ENCODE results near the gene MLC1.
"Not testable (repeated sequence)": the region's sequence is repeated elsewhere in the genome, so short reads cannot be mapped to it uniquely, and the experiment has no call there.

Gene MLC1

DNA sequence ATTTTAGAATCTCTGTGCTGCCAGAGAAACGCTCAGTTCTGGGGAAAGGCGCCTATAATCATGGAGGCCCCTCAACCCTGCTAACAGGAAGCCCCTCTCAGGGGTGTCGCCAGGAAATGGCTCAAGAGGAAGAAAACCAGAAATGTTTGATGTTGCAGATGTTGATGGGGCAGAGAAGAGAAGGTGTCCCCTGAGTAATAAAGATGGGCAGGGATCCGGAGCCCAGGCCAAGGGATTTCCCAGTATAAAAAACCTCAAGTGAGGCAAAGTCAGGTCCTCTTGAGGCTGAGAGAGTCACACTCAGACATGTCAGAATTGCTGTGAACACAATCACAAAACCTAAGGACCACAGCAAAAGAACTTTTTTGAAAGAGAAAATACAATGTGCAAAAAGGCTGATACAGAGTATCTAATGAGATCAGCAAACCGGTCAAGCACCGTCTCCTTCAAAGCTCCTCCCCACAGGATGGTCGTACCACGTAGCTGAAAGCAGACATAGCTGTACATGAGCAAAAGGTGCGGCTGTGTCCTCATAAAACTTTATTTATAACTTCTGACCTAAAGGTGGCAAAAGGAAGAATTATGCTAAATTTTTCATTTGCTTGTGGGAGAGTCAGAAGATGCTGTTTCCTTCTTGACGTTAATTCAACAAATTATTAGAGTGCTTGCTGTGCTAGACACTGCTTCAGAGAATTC lies 16.8 kb upstream of the MLC1 start:
- no peak for DNase-seq

DNA sequence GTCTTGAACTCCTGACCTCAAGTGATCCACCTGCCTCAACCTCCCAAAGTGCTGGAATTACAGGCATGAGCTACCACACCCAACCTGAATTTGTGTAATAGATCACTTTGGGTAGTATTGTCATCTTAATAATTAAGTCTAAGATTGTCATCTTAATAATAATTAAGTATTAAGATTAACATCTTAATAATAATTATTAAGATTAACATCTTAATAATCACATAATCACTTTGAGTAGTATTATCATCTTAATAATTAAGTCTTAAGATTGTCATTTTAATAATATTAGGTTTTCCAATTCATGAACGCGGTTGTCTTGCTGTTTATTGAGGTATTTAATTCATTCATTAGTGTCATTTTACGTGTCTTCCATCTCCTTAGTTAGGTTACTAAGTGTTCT lies 12.8 kb upstream of the MLC1 start:
- DNase-seq = no peak

DNA sequence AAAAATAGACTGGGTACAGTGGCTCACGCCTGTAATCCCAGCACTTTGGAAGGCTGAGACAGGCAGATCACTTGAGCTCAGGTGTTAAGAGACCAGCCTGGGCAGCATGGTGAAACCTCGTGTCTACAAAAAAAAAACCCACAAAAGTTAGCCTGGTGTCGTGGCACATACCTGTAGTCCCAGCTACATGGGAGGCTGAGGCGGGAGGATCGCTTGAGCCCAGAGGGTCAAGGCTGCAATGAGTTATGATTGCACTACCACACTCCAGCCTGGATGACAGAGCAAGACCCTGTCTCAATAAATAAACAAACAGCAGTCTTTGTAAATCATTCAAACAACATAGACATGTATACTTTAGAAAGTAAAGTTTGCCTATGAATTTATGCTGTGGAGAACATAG lies 7.1 kb upstream of the MLC1 start:
- DNase-seq = no peak

DNA sequence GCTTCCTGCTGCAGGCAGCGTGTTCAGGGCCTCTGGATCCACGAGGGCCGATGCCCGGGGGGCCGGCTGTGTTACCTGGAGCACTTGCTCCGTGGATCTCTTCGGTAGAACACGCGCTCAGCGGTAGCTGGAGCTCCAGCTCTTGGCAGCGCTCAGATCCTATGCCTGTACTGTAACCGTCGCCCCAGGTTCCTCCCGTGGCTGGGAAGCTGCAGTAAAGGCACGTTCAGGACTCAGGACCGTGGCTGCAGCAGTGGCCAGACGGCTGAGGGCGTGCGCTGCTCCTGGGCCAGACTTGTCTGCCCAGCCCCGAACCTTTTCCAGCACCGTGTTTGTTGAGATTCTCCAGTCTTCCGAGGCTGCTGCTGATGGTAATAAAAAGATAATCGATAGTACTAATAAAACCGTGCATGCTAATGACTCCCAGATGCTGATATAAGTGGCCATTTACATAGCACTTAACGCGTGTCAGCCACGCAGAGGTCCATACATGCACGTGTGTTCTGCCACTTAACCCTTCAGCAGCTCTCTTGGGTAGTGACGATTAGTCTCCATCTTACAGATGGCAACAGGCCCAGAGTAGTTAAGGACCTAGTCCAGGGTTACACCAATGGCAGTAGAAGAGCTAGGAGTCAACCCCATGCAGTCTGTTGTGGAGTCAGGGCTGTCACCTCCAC lies 6.0 kb upstream of the MLC1 start:
- DNase-seq = no peak

DNA sequence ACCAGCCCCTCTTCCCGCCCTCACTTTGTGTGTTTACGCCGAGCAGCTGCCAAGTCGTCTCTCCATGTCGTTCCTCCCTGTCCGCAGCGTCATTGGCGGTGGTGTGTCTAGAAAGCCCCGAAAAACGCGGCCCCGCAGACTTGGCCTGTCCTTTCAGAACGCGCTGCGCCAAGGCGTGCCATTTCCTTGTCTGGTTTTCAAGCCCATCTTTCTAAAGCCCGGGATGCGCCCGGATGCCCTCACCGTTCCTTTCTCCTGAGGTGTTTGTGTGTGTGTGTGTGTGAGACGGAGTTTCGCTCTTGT lies 5.1 kb upstream of the MLC1 start:
- no peak for DNase-seq

DNA sequence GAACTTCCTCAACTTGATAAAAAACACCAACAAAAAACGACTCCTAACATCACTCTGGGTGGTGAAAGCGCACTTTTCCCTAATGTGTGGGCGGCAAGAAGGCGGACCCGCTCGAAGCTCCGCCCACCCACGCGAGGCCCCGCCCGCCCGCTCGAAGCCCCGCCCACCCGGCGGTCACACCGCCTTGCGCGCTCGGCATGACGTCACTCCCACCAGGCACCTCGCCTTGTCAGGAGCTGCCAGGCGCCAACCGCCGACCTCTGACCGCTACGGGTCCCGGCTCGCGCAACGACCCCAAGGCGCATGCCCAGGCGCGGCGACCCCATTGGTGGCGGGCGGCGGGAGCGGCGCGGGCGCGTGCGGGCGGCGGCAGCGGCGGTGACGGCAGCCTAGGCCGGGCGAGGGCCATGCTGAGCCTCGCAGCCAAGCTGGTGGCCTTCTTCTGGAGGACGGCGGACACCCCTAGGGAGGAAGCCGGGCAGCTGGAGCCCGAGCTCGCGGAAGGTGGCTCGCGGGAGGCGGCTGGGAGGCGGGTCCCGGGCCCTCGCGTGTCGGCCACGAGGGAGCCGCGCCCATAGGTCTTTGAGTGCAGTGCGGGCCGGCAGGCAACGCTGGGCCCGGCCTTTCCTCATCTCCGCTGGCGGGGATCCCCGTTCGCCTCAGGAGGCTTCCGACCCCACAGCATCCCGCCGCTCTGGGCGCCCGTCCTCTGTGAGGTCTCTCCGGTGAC lies 4.6 kb upstream of the MLC1 start, which contains the start of gene MOV10L1:
TSS of gene MOV10L1 (plus strand) at position 325 of the 730 bp plus-strand sequence. CDS start at position 408, 83 bp downstream.
- no peak for DNase-seq

DNA sequence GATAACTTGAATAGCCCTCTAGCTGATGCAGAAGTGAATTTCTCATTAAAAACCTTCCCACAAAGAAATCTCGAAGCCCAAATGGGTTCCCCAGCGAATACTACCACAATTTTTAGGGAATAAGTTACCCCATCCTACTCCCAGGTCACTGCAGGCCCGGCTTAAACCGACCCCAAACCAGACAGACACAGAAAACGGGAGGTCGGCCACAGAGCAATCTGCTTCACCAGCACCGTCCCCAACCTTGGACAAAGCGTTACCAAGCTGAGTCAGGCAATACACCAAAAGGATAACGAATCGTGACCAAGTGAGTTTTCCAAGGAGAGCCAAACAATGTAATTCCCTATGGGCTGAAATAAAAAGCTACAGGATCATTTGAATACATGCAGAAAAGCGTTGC lies 4.0 kb upstream of the MLC1 start:
- DNase-seq = no peak

DNA sequence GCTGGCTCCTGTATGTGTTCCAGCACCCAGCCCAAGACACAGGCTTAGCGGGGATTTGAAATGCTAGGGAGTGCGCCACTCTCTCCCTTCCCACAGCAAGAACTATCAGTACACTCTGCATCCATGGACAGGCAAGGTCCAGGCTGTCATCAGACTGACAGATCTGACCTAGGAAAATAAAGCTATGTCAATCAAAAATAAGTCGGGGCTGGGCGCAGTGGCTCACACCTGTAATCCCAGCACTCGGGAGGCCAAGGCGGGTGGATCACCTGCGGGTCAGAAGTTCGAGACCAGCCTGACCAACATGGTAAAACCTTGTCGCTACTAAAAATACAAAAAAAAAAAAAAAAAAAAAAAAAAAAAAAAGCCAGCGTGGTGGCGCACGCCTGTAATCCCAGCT lies 2.9 kb upstream of the MLC1 start:
- no peak for DNase-seq

DNA sequence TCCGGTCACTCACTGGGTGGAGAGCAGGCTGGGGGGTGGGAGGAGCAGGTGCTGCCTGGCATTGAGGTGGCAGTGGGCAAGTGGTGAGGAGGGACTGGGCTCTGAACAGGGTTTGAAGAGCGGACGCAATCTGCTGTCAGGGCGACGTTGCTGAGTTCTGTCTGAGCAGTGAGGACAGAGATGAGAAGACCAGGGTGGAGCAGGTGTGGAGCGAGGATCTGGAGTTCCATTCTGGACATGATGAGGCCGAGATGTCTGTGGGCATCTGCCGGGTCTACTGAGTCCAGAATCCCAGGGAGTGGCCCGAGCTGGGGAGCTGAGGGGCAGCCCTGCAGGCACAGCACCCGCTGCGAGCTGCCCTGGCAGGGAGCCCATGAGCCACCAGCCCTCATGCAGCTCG lies 2.4 kb upstream of the MLC1 start:
- no peak for DNase-seq

DNA sequence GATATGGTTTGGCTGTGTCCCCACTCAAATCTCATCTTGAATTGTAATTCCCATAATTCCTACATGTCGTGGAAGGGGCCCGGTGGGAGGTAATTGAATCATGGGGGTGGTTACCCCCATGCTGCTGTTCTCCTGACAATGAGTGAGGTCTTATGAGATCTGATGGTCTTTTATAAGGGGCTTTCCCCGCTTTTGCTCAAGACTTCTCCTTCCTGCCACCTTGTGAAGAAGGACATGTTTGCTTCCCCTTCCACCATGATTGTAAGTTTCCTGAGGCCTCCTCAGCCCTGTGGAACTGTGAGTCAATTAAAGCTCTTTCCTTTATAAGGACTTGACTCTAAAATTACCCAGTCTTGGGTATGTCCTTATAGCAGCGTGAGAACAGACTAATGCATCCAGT lies 1.7 kb upstream of the MLC1 start:
- not testable (repeated sequence) for DNase-seq

DNA sequence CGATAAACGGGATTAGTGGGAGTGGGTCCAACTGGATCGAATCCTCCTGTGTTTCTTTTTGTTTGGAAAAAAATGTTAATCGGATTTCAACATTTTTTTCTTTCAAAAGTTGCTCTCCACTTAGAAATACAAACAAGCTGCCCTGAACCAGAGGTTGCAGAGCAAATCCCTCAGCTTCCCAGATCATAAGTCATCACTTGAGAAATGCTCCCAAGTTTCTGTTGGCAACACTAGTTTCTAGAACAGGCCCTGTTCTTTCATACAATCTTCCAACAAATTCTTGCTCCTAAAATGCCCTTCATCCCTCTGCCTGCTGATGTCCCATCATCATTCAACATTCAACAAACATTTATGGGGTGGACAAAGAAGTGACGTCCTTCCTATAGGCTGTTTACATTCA lies 1.3 kb upstream of the MLC1 start:
- no peak for DNase-seq

DNA sequence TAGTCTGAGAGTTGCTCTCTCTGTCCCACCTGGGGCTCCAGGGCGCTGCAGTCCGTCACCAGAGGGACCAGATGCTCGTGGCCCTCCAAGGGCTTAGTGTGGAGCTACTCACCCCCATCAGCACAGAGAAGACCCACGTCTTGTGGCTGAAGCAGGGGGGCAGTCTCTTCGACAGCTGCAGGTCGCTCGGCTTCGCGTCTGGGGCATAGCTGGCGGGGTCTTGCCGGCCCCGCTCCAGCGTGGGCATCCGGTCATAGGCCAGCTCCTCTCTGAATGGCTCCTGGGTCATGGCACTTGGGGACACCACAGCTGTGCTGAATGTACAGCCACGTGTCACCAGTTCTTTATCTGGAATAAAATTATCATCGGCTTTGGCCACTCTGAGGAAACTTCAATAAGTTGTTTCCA lies 608 bp downstream of the MLC1 start:
- no peak for DNase-seq

DNA sequence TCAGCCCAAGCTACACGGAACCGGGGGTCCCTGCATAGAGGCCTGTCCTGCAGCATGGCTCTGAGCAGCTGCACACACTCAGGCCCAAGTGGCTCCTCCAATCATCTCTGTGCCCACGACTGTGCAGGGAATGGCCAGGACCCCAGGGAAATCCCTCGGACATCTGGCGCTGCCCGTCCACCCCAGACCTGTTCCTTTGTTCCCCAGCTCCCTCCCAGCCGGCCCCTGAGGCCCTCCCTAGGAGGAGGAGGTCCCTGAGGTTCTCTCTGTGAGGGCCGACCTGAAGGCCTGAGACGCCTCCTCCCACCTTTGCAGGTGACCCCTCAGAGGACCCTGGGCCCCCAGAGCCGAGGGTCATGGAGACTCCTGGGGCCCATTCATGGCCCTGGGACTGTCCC lies 1.1 kb downstream of the MLC1 start:
- DNase-seq = no peak

DNA sequence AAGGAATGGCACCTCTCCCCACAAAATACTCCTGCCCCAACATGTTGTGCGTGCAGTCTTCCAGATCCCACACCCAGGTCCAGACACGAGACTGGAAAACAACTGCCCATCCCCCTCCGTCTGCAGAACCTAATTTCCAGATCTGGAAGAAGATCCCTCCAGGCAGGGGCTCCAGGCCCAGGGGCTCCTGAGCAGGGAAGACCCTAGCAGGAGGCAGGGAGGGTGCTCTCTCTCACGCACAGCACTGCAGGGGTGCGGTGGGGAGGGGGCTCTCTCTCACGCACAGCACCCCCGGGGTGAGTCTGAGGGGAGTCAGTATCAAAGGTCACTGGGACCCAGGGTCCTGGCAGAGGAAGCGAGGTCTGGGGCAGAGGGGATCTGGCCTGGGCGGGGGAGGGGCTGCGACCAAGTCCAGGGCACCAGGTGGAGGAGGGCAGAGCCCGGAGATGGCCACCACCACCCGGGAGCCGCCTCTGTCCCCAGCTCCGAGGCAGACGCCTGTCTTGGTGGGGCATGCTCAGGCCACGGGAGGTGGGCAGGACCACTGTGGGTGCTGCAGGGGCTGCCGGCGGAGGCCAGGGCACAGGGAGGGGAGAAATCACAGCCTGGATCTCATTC lies 1.7 kb downstream of the MLC1 start:
- no peak for DNase-seq

DNA sequence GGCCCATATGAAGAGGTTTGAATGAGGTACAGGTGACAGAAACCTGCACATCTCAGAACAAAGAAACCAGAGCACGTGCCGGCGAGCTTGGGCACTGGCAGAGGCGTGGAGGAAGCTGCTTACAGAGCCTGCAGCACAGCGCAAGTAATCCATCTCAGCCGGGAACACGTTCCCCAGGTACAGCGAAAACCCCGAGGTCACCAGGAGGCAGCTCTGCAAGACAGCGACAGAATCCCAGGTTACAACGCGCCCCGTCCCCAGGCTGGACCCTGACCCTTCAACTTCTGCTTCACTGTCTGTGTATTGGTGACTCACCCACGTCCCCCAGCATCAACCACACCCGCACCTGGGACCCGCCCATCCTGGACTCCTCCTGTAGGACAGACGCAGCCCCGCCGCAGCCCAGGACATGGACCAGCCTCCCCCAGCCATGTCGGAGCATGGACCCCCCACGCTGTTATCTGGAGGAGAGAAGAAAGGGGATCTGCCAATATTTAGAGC lies 2.2 kb downstream of the MLC1 start:
- DNase-seq = no peak

DNA sequence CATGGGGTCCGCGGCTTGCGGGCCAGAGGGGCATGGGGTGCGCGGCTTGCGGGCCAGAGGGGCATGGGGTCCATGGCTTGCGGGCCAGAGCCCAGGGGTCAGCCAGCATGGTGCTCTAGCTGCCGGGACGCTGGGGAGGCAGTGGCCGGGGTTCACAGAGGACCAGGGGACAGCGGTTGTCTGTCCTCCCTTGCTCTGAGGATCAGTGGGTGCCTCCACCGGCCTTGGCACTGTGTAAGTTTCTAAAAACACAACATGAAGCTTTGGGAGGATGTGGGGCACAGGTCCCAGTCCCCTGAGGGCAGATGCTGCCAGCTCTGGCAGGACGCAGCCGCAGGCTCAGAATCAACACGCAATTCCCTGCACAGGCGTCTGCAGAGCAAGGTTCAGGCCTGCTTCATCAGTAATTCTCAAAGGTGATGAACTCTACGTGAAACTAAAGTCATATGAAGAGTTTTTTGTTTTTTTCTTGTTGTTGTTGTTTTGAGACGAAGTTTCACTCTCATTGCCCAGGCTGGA lies 3.0 kb downstream of the MLC1 start:
- DNase-seq = no peak

DNA sequence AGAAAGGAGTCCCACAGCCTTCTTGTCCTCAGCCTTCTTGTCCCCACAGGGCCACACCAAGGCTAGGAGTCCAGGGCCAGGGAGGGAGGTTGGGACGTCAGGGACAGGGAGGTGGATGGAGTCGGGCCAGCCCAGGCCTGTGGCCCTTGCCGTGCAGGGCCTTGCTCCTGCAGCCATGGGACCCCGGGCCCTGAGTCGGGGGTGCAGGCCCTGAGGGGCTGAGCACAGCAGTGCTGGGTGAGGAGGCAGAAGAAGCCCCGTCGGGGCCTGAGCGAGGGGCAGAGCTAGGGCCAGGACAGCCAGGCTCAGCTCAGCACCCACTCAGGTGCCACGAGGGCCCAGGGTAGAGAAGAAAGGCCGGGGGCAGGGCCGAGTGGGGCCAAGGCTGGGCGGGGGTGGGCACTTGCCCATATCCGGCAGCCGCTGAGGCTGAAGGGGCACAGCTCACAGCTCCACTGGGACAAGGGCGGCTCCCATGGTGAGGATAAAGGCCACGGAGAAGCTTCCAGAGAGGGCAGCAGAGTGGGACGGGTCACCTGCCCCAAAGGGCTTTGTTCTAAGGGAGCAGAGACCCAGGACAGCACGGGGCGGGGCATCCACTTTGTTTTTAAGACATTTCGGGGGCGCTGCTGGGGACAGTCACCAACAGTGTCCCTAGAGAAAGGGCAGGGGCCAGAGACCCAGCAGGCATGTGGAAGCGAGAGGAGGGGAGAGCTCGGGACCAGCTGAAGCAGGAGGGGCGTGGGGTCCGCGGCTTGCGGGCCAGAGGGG lies 3.6 kb downstream of the MLC1 start:
- DNase-seq = no peak

DNA sequence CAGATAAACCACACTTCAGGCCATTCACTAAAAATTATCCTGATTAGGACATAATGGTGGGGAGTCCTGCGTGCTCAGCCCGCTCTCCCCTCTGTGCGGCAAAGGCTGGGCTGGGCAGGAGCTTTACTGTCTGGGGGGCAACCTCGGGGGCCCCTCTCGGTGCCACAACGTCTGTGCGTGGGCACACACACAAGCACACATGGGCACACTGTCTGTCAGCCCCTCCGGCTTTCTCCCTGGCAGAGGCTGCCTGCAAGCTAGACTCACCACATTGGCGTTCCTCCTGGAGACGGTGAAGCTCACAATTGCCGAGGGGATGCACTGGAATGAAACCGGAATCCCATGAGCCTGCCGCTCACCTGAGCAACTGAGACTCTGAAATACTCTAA lies 5.2 kb downstream of the MLC1 start:
- DNase-seq = no peak

DNA sequence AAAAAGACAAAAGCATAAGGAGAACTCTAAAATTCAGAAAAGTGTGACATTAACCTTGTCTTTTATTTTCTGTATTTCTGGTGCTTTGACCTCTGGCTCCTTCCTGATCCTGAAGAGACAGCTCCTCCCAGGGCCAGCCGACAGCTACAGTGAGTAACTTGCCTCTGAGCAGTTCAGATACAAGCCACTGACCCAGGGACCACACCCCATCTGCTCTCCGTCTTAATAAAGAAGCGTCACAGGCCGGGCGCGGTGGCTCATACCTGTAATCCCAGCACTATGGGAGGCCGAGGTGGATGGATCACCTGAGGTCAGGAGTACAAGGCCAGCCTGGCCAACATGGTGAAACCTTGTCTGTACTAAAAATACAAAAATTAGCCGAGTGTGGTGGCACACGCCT lies 6.5 kb downstream of the MLC1 start:
- no peak for DNase-seq

DNA sequence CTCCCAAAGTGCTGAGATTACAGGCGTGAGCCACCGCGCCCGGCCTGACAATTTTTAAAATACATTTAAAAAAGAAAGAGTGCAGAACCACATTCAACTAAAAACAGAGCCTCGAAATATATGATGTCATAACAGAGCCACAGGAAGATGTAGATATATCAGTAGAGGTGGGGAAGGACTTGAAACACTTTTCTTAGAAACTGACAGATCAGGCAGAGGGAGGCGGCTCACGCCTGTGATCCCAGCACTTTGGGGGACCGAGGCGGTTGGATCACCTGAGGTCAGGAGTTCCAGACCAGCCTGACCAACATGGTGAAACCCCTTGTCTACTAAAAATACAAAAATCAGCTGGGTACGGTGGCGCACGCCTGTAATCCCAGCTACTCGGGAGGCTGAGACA lies 7.0 kb downstream of the MLC1 start:
- DNase-seq = no peak

DNA sequence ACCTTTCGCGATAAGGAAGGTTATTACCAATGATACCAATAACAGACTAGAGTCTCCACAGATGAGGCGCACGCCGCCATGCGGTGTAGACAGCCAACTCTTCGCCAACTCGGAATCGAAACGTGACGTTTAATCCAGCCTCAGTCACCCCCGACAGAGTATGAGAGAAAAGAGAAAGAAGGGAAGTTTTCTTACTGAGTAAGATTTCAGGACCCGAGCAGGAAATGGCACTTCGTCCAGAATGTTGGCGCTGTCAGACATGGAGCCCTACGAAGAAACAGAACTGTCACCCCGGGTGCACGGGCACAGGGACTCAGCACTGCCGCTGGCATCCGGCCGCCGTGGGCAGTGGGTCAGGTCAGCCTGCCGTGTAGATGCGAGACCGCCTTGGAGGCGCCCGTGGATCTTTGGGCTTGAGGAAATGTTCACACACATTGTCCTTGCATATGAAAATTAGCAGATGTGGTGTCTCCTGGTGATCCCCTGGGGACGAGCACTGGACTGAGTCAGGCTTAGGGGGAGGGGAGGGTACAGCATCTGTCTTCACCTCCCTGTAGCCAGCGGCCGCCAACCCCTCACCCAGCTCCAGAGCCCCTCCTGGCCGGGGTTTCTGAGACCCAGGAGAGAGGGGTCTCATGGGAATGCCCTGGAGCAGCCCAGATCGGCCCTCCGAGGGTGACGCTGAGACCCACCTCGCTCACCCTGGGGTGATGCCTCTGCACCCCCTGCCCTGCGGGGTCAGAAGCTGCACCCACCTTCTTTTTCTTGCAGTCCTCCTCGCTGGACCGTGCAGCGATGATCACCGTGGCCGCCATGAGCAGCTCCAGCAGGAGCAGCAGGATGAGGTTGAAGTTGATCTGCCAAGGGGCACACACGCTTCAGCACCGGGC lies 8.3 kb downstream of the MLC1 start:
- no peak for DNase-seq
